OCI-LY7 (cell line): ENCODE data around the gene NBEA.

ENCODE experiments used
- EZH2phosphoT487 ChIP-seq: fragments of 200-600 bp; sonication (generic); IDR thresholded peaks from 2 replicates; pipeline ENCODE4 v1.6.1; 2018; ENCODE audit warnings: low read depth, borderline replicate concordance, mild to moderate bottlenecking, mixed run types, antibody characterized with exemption, low read length, moderate library complexity, mixed read lengths
- TF ChIP-seq, protein P1 (sequence below): fragments of 200-600 bp; sonication (generic); conservative IDR thresholded peaks from 2 replicates; pipeline ENCODE4 v1.5.1; 2014; ENCODE audit warnings: mild to moderate bottlenecking, antibody characterized with exemption, low read length, moderate library complexity, mixed read lengths

DNA sequence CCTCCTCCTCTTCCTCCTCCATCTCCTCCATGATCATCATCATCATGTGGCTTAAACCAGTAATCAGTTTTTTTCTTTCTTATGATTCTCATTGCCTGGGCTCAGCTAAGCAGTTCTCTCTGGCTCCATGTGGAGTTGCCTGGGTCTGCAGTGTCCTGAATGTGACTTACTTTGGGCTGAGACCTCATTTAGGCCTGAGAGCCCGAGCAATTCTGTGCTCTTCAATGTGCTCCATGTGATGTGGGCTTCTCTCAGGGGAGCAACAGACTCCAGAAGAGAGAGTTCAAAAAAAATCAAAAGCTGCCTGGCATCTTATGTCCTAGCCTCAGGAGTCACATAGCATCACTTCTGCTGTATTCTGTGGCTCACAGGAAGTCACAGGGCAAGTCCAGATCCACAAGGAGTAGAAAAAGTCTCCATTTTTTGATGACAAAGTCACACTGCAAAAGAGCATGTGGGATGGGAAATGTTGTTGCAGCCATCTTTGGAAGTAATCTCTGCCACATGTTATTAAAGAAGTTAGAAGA lies 405.7 kb downstream of the NBEA start:
- TF ChIP-seq, protein P1, sequence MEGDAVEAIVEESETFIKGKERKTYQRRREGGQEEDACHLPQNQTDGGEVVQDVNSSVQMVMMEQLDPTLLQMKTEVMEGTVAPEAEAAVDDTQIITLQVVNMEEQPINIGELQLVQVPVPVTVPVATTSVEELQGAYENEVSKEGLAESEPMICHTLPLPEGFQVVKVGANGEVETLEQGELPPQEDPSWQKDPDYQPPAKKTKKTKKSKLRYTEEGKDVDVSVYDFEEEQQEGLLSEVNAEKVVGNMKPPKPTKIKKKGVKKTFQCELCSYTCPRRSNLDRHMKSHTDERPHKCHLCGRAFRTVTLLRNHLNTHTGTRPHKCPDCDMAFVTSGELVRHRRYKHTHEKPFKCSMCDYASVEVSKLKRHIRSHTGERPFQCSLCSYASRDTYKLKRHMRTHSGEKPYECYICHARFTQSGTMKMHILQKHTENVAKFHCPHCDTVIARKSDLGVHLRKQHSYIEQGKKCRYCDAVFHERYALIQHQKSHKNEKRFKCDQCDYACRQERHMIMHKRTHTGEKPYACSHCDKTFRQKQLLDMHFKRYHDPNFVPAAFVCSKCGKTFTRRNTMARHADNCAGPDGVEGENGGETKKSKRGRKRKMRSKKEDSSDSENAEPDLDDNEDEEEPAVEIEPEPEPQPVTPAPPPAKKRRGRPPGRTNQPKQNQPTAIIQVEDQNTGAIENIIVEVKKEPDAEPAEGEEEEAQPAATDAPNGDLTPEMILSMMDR, result no peak
- TF ChIP-seq EZH2phosphoT487, result no peak
